ENCODE measurements around the gene LCA5. TPM values are rescaled to one million over a fixed set of nuclear protein-coding genes. Genes with fewer than 3 reads are reported as not detected.

The LCA5 gene
- total and polyA plus RNA-seq, 3 donors from 2014 or later = 5.2 to 17.7 (median 15.4) TPM

GRCh38 chr6:79466207-79466834 lies 70.9 kb downstream of the LCA5 start:
- Histone ChIP-seq H3K36me3 (ENCODE audit: low read depth, missing control alignments) (no peaks in the 10 kb centered on the region), H3K9me3 (no peaks in the 10 kb centered on the region), H3K4me1 (no peaks in the 10 kb centered on the region), H3K4me3 (no peak overlapping the region), H3K27ac (no peak overlapping the region), H3K27me3 (no peaks in the 10 kb centered on the region)
- peak in 2 of 3 experiments; percentile 26 to 40 for TF ChIP-seq CTCF (IDR thresholded peaks at IDR 0.05)
- no peak for TF ChIP-seq POLR2A (IDR thresholded peaks at IDR 0.05)
- intact Hi-C loops (cut with DNase I; ENCODE audit: low total_unique reads) = no loop called here
- no peak for DNase-seq
- 22 to 35% methylated on average over 6 of the region's 6 CpGs for WGBS, 2 donors

- TF ChIP-seq POLR2A (IDR thresholded peaks at IDR 0.05) (no peak), CTCF (IDR thresholded peaks at IDR 0.05) (no peak)
- H3K27ac ChIP-seq = no peak overlapping the region
- DNase-seq = no peak
- no peaks in the 10 kb centered on the region for H3K36me3 ChIP-seq (ENCODE audit: low read depth, missing control alignments)
- H3K27me3 ChIP-seq = no peaks in the 10 kb centered on the region
- WGBS, 2 donors = 92 to 94% methylated on average over 4 of the region's 4 CpGs
- no peak overlapping the region for H3K4me3 ChIP-seq
- H3K9me3 ChIP-seq = no peaks in the 10 kb centered on the region
- no peaks in the 10 kb centered on the region for H3K4me1 ChIP-seq
- intact Hi-C loops (cut with DNase I; ENCODE audit: low total_unique reads) = no loop called here
Measured at GRCh38 chr6:79465381-79465780, 71.8 kb downstream of the LCA5 start.

- Histone ChIP-seq H3K9me3 (no peaks in the 10 kb centered on the region), H3K27ac (no peak overlapping the region), H3K27me3 (no peaks in the 10 kb centered on the region), H3K4me3 (no peak overlapping the region), H3K36me3 (ENCODE audit: low read depth, missing control alignments) (no peaks in the 10 kb centered on the region), H3K4me1 (no peaks in the 10 kb centered on the region)
- no peak for TF ChIP-seq CTCF (IDR thresholded peaks at IDR 0.05)
- no peak for TF ChIP-seq POLR2A (IDR thresholded peaks at IDR 0.05)
- intact Hi-C loops (cut with DNase I; ENCODE audit: low total_unique reads) = no loop called here
- no peak for DNase-seq
- WGBS, 2 donors = 83 to 92% methylated on average over 4 of the region's 4 CpGs
Measured at GRCh38 chr6:79463621-79464050, 73.6 kb downstream of the LCA5 start.

DNA sequence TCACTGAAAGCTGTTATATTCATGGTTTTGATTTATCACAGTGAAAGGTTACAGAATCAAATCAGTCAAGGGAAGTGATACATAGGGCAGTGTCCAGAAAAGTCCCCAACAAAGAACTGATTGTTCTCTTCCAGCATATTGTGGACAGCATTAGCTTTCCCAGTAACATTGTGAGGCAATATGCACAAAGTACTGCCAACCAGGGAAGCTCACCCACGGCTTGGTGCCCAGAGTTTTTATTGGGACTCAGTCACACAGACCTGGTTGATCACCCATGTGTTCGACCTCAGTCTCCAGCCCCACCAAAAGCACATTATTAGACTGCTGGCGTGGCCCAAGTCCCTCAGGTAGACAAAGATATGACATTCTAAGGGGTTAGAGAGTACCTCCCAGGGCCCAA lies 76.0 kb downstream of the LCA5 start:
- peak; percentile 75 for DNase-seq
- intact Hi-C loops (cut with DNase I; ENCODE audit: low total_unique reads) = no loop called here
- Histone ChIP-seq H3K4me1 (no peaks in the 10 kb centered on the region), H3K27me3 (no peaks in the 10 kb centered on the region), H3K36me3 (ENCODE audit: low read depth, missing control alignments) (no peaks in the 10 kb centered on the region), H3K27ac (peak overlapping the region; percentile 15 to 47), H3K4me3 (no peak overlapping the region), H3K9me3 (no peaks in the 10 kb centered on the region)
- WGBS, 2 donors = 54 to 80% methylated on average over 3 of the region's 3 CpGs
- TF ChIP-seq POLR2A (IDR thresholded peaks at IDR 0.05) (no peak), CTCF (IDR thresholded peaks at IDR 0.05) (no peak)

GRCh38 chr6:79455446-79455845 lies 81.8 kb downstream of the LCA5 start:
- no peak for DNase-seq
- Histone ChIP-seq H3K27me3 (no peaks in the 10 kb centered on the region), H3K9me3 (no peaks in the 10 kb centered on the region), H3K27ac (no peak overlapping the region), H3K4me3 (no peak overlapping the region), H3K36me3 (ENCODE audit: low read depth, missing control alignments) (no peaks in the 10 kb centered on the region), H3K4me1 (no peaks in the 10 kb centered on the region)
- TF ChIP-seq CTCF (IDR thresholded peaks at IDR 0.05) (no peak), POLR2A (IDR thresholded peaks at IDR 0.05) (no peak)
- WGBS, 2 donors = 88 to 91% methylated on average over 1 of the region's 1 CpG
- intact Hi-C loops (cut with DNase I; ENCODE audit: low total_unique reads) = no loop called here

All from testis (tissue), 3 donors.